ENCODE data around the gene PTGER2. TPM values are rescaled to one million over a fixed set of nuclear protein-coding genes. Genes with fewer than 3 reads are reported as not detected.

PTGER2 gene
- total and polyA plus RNA-seq, 2 of the 13 experiments (the other 11 are each of a cell fraction or from before 2014, with no cell fraction given): not detected

DNA sequence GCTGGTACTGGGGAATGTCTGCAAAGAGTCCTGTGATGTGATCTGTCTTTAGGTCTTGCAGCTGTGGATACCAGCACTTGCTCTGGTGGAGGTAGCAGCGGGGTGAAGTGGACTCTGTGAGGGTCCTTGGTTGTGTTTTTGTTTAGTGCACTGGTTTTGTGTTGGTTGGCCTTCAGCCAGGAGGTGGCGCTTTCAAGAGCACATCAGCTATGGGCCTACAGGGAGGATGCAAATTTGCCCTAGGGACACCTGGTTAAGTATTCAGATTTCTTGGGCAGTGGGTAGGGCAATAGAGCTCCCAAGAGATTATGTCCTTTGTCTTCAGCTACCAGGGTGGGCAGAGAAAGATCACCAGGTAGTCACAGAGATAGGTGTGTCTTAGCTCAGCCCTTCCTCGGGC is 63.8 kb downstream of the PTGER2 start:
- CTCF ChIA-PET (ENCODE audit: low intra/inter-chr PET ratio, low total read pairs): no interaction called here
- H3K27ac ChIP-seq (ENCODE audit: extremely low read length, insufficient read depth, low read length): no peak overlapping the region
- FAIRE-seq (no peak), DNase-seq (ENCODE audit: low spot score) (no peak), ATAC-seq (no peak)
- intact Hi-C loops (cut with micrococcal nuclease; ENCODE audit: unreplicated experiment) (no loop called here), in situ Hi-C loops (cut with HindIII; ENCODE audit: extremely low pct_ligation_motif_present, low pct_unique_long_range_greater_than_20kb) (no loop called here)
- no peaks in the 10 kb centered on the region for H3K27me3 ChIP-seq (ENCODE audit: control insufficient read depth in 1 of 2, insufficient read depth in 2 of 2, low read length in 2 of 2)
- H3K4me2 ChIP-seq (ENCODE audit: low read depth, low read length): no peak overlapping the region
- BruUV-seq (replicated peaks): no TSS peak
- TF ChIP-seq NRL (CRISPR knock-in tag; IDR thresholded peaks at IDR 0.05; ENCODE audit: borderline replicate concordance) (no peak), MYC (CRISPR knock-in tag; IDR thresholded peaks at IDR 0.05; ENCODE audit: borderline replicate concordance) (no peak), CTCF (CRISPR knock-in tag; IDR thresholded peaks at IDR 0.05) (0 out of 2 replicates have a peak, but pooled peaks have one; percentile 21)
- TF ChIP-seq, protein P1, sequence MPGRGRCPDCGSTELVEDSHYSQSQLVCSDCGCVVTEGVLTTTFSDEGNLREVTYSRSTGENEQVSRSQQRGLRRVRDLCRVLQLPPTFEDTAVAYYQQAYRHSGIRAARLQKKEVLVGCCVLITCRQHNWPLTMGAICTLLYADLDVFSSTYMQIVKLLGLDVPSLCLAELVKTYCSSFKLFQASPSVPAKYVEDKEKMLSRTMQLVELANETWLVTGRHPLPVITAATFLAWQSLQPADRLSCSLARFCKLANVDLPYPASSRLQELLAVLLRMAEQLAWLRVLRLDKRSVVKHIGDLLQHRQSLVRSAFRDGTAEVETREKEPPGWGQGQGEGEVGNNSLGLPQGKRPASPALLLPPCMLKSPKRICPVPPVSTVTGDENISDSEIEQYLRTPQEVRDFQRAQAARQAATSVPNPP (CRISPR knock-in tag; IDR thresholded peaks at IDR 0.05): no peak
- POLR2A ChIA-PET: no interaction called here
- no peaks in the 10 kb centered on the region for H3K4me1 ChIP-seq (ENCODE audit: insufficient read depth, low read length)
- H3K9ac ChIP-seq (ENCODE audit: insufficient read depth, low read depth, low read length): no peak overlapping the region
- H3K9me3 ChIP-seq (ENCODE audit: low read length): no peaks in the 10 kb centered on the region
- no peak overlapping the region for H3K4me3 ChIP-seq (replicated peaks in 1 of 3; ENCODE audit: insufficient read depth in 1 of 3, low read depth in 2 of 3, low read length in 3 of 3)
- H2AFZ ChIP-seq (ENCODE audit: low read length): no peak overlapping the region
- no peaks in the 10 kb centered on the region for H3K79me2 ChIP-seq (ENCODE audit: insufficient read depth, low read length)
- WGBS (ENCODE audit: low lambda C conversion rate): 65% methylated on average over 3 of the region's 3 CpGs
- no peaks in the 10 kb centered on the region for H3K36me3 ChIP-seq (replicated peaks in 1 of 2; ENCODE audit: control insufficient read depth in 1 of 2, insufficient read depth in 2 of 2, low read length in 2 of 2)
- no peaks in the 10 kb centered on the region for H4K20me1 ChIP-seq (ENCODE audit: insufficient read depth, low read length)

Other genes with a start within 250 kb of the PTGER2 start
- not detected in 2 replicates for gene NID2, start 245.3 kb upstream of the PTGER2 start, total RNA-seq (2016; rRNA removed; fragmentation: Illumina TruSeq; extraction: Trizol)
- gene NID2, start 245.3 kb upstream of the PTGER2 start, polyA plus RNA-seq (2011; rRNA removed): 0.11 TPM in 1 of 2 replicates, not detected in the other
- gene PTGDR, start 46.6 kb upstream of the PTGER2 start, total RNA-seq (2016; rRNA removed; fragmentation: Illumina TruSeq; extraction: Trizol): not detected in 2 replicates
- not detected in 2 replicates for gene PTGDR, start 46.6 kb upstream of the PTGER2 start, polyA plus RNA-seq (2011; rRNA removed)
- 4.3 and 6.2 TPM in 2 replicates for gene TXNDC16, start 238.2 kb downstream of the PTGER2 start, total RNA-seq (2016; rRNA removed; fragmentation: Illumina TruSeq; extraction: Trizol)
- 3.4 and 4.6 TPM in 2 replicates for gene TXNDC16, start 238.2 kb downstream of the PTGER2 start, polyA plus RNA-seq (2011; rRNA removed)
- gene GPR137C, start 238.5 kb downstream of the PTGER2 start, total RNA-seq (2016; rRNA removed; fragmentation: Illumina TruSeq; extraction: Trizol): 0.51 TPM in 2 replicates
- gene GPR137C, start 238.5 kb downstream of the PTGER2 start, polyA plus RNA-seq (2011; rRNA removed): 0.24 and 0.34 TPM in 2 replicates